ENCODE measurements around the gene SOX4. TPM values are rescaled to one million over a fixed set of nuclear protein-coding genes. Genes with fewer than 3 reads are reported as not detected.

Gene SOX4
- total RNA-seq, 2 donors from 2014 or later: 0.97 to 1.7 TPM

DNA sequence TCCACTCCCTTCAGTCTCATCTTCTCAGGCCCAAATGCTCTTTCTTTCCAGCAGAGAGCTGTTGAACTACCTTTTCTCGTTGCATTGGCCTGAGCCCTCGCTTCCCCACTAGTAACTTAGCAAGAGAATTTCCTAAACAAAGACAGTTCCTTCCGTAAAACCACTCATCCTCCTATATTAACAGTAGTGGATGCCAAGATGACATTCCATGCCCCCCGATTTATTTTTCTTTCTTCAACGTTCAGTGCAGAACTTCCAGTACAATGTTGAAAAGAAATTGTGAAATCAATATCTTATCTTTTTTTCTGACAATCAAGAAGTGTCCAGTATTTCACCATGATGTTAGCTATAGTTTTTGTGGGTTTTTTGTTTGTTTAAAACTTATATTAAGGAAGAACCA is 45.8 kb downstream of the SOX4 start:
- Mint-ChIP-seq H3K27ac (no peak overlapping the region), H3K36me3 (ENCODE audit: low read depth) (no peaks in the 10 kb centered on the region), H3K4me1 (no peaks in the 10 kb centered on the region), H3K4me3 (no peak overlapping the region), H3K27me3 (peaks cover 1% of the 10 kb centered on the region)
- DNase-seq (no peak), ATAC-seq (no peak)
- H3K9me3 ChIP-seq (ENCODE audit: control insufficient read depth, low read length, poor library complexity, severe bottlenecking): no peaks in the 10 kb centered on the region

All from T-helper 17 cell (primary cell).